Measurements from ENCODE around the gene NECAP2.
"Not testable (repeated sequence)": the region's sequence is repeated elsewhere in the genome, so short reads cannot be mapped to it uniquely, and the experiment has no call there.

NECAP2 gene

DNA sequence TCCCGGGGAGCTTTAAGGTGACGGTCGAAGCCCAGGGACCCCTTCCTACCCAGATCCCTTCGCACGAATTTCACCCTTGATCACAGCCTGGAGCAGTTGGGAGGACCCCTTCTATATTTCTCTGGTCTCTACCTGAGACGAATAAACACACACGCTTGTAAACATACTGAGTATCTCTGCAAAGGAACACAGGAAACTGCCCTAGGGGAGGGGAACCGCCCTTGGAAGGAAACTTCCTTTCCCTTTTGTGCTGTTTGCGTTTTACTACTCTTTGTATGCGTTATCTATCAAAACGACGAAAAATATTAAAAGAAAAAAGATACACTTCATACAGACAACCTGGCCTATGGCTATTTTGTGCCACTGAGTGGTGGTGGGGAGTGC is 750 bp downstream of the NECAP2 start:
- DNase-seq (ENCODE audit: insufficient read length, low spot score) (no peak), FAIRE-seq (no peak)
- TF ChIP-seq POLR2A (IDR thresholded peaks at IDR 0.05; ENCODE audit: low read depth, low read length), result no peak

DNA sequence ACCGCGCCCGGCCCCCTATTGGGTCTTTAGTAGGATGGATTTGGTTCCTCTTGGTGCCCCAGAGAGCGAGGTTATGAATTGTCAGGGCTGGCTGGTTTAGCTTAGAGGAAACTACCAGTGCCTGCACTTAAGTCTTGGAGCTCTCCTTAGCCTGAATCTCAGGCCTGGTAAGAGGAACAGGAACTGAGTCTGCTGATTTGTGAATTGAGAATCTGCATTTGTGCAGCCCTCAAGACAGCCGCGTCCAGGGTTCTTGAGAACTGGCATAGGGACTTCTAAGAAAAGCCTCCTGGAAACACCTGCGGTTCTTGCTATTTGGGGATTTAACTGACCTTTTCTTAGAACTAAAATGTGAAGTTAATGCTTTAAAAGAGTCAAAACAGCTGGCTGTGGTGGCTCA is 1.7 kb downstream of the NECAP2 start:
- no peak for DNase-seq (ENCODE audit: insufficient read length, low spot score)
- FAIRE-seq, result no peak

DNA sequence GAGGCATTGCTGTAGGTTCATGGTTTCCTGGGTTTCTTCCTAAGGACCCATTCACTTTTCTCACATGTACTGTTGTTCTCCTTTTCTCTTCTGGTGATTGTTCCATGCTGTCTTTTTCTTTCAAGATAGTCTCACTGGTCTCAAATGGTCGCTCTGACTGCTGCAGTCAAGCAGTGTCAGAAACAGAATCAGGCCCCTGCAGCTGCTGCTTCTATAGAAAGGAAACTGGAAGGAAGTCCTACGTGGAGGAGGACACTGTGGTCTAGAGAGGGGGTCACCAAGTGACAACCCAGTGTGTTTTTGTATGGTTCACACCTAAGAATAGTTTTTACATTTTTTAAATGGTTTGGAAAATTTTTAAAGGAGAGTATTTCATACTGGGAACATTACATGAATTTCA is 2.4 kb downstream of the NECAP2 start:
- DNase-seq (ENCODE audit: insufficient read length, low spot score) (no peak), FAIRE-seq (no peak)
- no peak for TF ChIP-seq POLR2A (IDR thresholded peaks at IDR 0.05; ENCODE audit: low read depth, low read length)

More for the DNA sequence above, 1.7 kb downstream of the NECAP2 start:
- no peak for TF ChIP-seq POLR2A (IDR thresholded peaks at IDR 0.05; ENCODE audit: low read depth, low read length)

DNA sequence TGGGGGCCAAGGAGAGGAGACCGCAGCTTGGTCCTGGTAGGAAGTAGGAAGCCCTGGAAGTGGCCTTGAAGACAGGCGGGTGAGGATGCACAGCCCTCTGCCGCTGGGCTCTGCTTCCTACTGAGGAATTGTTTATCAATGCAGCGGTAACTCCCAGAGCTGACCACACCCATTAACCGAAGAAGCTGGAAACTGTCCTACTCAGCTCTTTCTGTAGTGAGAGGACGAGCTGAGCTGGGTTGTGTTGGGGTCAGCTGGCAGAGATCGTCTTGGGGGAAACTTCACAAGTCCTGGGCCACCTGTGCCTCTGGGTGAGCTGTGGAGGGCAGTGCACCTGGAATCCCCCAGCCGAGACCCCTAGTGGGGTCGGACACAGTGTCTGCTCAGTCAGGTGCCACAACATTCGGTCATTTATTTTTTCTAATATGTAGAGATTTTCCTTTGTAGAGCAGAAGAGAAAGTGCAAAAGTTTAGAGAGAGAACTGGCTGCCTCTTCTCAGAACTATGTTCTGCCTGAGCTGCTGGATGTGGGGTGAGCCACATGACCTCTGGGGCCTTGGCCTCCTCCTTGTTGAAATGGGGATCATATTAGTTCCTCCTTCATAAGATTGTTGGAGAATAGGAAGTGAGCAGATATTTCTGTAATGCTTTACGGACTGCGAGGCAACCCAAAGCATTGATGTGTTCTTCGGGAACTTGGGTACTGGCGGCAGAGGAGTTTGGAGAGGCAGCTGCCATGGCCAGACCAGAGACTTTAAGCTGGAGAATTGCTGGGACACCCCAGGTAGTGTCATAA is 3.6 kb downstream of the NECAP2 start:
- FAIRE-seq (no peak), DNase-seq (ENCODE audit: insufficient read length, low spot score) (no peak)
- no peak for TF ChIP-seq POLR2A (IDR thresholded peaks at IDR 0.05; ENCODE audit: low read depth, low read length)

DNA sequence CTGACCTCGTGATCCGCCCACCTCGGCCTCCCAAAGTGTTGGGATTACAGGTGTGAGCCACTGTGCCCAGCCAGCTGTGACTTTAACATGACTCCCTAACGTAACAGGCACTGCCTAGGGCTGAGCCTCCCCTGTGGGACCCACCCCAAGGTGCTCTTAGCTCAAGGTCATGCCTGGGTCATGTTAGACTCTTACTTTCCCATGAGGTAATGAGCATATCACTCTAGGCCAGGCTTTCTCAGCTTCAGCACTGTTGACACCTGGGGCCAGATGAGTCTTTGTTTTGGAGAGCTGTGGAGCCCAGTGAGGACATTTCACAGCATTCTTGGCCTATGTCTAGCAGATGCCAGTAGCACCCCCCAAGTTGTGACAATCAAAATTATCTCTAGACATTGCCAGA is 4.5 kb downstream of the NECAP2 start:
- no peak for DNase-seq (ENCODE audit: insufficient read length, low spot score)
- no peak for TF ChIP-seq POLR2A (IDR thresholded peaks at IDR 0.05; ENCODE audit: low read depth, low read length)
- no peak for FAIRE-seq

DNA sequence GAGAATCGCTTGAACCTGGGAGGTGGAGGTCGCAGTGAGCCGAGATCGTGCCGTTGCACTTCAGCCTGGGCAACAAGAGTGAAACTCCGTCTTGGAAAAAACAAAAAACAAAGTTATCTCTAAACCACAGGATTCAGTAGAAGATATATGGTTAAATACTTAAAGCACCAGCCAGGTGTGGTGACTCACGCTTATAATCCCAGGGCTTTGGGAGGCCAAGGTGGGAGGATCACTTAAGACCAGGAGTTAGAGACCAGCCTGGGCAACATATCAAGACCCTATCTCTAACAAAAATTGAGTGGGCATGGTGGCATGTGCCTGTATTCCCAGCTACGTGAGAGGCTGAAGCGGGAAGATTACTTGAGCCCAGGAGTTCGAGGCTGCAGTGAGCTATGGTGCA is 5.6 kb downstream of the NECAP2 start:
- DNase-seq (ENCODE audit: insufficient read length, low spot score) (no peak), FAIRE-seq (no peak)
- TF ChIP-seq POLR2A (IDR thresholded peaks at IDR 0.05; ENCODE audit: low read depth, low read length), result no peak

DNA sequence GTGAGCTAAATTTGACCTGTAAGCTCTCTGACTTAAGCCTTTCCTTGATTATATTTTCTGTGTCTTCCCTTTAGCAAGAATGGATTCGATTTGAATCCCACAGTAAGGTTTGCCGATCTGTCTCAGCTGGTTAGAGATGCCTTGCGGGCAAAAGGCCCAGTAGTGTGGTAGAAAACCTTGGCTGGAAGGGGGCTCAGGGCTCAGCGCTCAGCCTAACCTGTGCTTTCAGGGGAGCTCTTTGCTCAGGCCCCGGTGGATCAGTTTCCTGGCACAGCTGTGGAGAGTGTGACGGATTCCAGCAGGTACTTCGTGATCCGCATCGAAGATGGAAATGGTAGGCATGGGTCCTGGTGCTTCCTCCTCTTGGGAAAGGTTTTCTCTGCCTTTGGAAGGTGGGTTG is 7.1 kb downstream of the NECAP2 start:
- FAIRE-seq (no peak), DNase-seq (ENCODE audit: insufficient read length, low spot score) (no peak)
- no peak for TF ChIP-seq POLR2A (IDR thresholded peaks at IDR 0.05; ENCODE audit: low read depth, low read length)

DNA sequence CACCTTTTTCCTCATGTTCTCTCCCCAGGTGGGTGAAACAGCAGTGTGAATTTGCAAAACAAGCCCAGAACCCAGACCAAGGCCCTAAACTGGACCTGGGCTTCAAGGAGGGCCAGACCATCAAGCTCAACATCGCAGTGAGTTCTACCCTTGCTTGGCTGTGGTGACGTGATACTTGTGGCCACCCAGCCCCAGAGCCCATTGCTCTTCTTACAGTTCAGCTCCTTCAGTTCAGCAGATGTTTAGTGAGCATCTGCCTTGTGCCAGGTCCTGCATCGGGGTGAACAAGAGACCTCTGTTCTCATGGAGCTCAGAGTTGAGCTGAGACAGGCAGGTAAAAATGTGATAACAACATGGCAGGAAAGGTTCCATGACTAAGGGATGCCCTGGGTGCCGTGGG is 8.5 kb downstream of the NECAP2 start:
- DNase-seq (ENCODE audit: insufficient read length, low spot score), result no peak
- no peak for FAIRE-seq
- no peak for TF ChIP-seq POLR2A (IDR thresholded peaks at IDR 0.05; ENCODE audit: low read depth, low read length)

DNA sequence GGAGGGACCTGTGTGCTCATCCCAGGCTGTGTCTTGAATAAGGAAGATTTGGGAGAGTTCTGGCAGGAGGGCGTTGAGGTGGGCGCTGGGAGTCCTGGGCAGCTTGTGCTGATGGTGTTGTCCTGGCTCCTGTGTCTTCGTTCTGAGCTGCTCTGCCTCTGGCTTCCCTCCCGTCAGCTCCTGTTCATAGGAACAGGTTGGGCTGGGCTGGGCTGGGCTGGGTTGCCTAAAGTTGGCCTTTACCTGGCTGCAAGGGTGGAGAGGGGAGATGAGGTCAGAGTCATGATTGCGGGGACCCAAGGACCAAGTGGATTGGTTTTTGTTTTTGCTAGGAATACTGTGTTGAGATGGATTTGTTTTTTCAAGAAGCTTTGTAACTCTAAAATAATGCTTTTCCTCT is 9.1 kb downstream of the NECAP2 start:
- FAIRE-seq (no peak), DNase-seq (ENCODE audit: insufficient read length, low spot score) (no peak)
- no peak for TF ChIP-seq POLR2A (IDR thresholded peaks at IDR 0.05; ENCODE audit: low read depth, low read length)

DNA sequence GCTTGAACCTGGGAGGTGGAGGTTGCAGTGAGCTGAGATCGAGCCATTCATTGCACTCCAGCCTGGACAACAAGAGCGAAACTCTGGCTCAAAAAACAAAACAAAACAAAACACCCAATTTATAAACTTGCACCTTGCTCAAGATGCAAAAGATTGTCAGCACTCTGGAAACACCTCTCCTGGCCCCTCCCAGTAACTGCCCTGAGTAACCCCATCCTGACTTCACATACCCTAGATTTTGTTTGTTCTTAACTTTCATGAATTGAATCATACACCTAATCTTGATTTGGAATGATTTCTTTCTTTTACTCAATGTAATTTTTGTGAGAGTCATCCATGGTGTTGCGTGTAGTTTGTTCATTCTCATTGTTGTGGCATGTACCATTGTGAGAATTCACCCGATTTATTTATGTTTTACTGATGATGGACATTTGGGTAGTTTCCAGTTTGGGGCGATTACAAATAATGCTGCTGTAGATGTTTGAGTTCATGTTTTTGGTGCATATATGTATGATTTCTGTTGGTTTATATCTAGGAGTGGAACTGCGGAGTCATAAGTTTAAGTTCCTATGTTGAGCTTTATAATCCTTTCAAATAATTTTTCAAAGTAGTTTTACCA is 10.4 kb downstream of the NECAP2 start:
- no peak for TF ChIP-seq POLR2A (IDR thresholded peaks at IDR 0.05; ENCODE audit: low read depth, low read length)
- FAIRE-seq, result no peak
- no peak for DNase-seq (ENCODE audit: insufficient read length, low spot score)

DNA sequence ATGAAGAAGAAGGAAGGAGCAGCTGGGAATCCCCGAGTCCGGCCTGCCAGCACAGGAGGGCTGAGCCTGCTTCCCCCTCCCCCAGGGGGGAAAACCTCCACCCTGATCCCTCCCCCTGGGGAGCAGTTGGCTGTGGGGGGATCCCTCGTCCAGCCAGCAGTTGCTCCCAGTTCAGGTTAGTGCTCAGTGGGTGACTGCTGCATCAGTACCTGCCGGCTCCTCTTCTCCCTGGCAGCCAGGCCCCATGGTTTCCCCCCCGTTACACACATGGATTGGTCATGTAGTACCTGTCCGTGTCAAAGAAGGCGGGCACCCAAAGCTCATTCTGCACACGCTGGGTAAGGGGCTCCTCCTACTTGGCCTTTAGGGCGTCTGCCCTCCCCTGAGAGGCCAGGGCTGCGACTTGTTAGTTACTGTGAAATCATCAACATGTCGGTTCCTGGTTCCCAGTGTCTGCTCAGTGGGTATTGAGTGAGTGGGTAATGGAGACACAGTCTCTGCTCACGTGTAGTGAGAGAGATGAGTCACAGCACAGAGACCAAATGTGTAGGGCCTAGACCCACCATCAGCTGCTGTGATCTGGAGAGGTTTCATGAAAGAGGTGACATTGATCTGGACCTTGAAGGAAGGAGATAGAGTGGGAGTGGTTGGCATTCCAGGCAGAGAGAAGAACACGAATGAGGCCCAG is 11.5 kb downstream of the NECAP2 start:
- FAIRE-seq, result no peak
- TF ChIP-seq POLR2A (IDR thresholded peaks at IDR 0.05; ENCODE audit: low read depth, low read length), result no peak
- DNase-seq (ENCODE audit: insufficient read length, low spot score), result no peak

DNA sequence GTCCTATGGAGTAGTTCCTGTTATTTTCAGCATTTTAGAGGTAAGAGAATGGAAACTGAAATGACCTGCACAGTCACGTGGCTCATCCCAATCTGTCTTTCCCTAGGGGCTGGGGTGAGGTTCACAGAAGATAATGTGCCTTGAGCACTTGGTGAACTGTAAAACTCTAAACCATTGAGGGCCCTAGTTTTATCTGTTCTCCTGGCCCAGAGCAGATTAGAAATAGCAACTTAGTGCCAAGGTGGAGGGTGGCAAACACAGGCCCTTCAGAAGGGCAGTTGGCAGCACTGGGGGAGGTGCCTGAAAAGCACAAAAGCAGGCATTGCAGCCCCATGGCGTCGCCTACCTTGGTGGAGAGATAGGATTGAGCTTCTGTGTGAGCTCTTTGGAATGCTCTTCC is 14.4 kb downstream of the NECAP2 start:
- not testable (repeated sequence) for FAIRE-seq; DNase-seq (ENCODE audit: insufficient read length, low spot score)

DNA sequence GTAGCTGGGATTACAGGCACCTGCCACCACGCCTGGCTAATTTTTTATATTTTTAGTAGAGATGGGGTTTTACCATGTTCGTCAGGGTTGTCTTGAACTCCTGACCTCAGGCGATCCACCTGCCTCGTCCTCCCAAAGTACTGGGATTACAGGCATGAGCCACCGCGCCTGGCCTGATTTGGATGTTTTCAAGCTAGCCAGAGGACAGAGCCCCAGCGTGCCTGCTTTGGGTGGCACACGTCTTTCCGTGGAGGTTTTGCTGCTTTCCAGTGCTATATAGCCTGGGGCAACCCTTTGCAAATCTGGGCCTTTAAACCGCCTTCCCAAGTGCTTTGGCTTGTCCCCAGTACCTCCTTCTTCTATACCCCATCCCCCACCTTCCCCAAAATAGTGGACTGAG is 15.6 kb downstream of the NECAP2 start:
- FAIRE-seq, result not testable (repeated sequence)

DNA sequence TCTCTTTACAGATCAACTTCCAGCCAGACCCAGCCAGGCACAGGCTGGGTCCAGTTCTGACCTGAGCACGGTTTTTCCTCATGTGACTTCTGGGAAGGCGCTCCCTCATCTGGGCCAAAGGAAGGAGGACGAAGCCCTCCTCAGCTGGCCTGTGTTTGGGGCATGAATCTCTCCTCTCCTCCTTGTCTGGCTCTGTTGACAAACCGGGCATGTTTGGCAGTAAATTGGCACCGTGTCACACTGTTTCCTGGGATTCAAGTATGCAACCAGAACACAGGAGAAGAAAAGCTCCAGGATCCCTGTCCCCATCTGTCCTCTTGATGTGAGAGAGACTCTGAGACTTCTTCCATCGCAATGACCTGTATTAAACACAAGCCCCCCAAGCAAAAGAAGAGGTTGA is 18.3 kb downstream of the NECAP2 start:
- TF ChIP-seq POLR2A (IDR thresholded peaks at IDR 0.05; ENCODE audit: low read depth, low read length), result no peak
- DNase-seq (ENCODE audit: insufficient read length, low spot score) (no peak), FAIRE-seq (no peak)

More for the DNA sequence above, 15.6 kb downstream of the NECAP2 start:
- not testable (repeated sequence) for DNase-seq (ENCODE audit: insufficient read length, low spot score)

Data from H54 (cell line).